Right hindlimb (tissue), 1 donor: ENCODE data around the gene UGT1A8.

Source experiments
- DNase-seq: peaks from one replicate; pipeline ENCODE4 v3.0.0-alpha.2; 2018

The UGT1A8 gene

GRCh38 chr2:233772153-233772552, 154.7 kb downstream of the UGT1A8 start:
- no peak for DNase-seq

- DNase-seq: no peak
These were observed 155.2 kb downstream of the UGT1A8 start for GRCh38 chr2:233772583-233772982.

GRCh38 chr2:233773854-233774253, 156.4 kb downstream of the UGT1A8 start:
- DNase-seq: no peak

DNA sequence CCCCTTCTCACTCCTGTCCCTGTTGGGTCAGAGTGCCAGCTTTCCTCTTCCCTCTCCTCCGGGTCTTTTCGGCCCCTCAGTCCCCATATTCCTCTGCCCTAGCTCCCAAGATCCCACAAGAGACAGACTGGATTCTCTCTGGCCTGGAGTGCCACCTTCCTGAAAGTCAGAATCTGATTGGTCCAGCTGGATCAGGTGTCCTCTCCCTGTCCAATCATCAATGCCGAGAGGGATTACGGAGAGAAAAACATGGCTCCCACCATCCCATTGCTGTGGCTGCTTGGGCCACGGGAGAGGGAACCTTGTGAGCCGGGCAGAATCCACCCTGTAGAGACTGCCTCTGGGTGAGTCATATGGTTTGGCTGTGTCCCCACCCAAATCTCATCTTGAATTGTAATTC, 158.0 kb downstream of the UGT1A8 start:
- no peak for DNase-seq

GRCh38 chr2:233778030-233778429, 160.6 kb downstream of the UGT1A8 start, which contains the start of gene MROH2A:
Gene MROH2A (plus strand): TSS chr2:233778330. CDS start chr2:233779359, 1,029 bp downstream.
- DNase-seq: no peak

DNA sequence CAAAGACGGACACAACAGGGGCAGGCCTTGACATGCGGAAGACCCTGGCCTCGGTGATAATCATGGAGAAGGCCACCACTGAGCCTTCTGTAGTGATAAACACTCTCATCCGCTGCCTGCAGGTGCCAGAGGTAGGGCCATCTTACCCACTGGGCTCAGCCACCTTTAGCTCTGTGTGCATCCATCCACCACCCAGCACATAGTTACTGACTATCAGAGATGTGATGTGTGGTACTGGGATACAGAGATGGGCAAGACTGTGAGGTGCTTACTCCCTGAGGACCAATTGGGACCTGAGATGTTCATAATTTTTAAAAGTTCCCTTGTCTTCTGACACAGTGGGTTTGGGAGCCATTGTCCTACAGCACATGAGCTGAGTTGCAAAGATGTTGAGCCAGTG, 162.3 kb downstream of the UGT1A8 start:
- no peak for DNase-seq

GRCh38 chr2:233780771-233781170, 163.3 kb downstream of the UGT1A8 start:
- no peak for DNase-seq

DNA sequence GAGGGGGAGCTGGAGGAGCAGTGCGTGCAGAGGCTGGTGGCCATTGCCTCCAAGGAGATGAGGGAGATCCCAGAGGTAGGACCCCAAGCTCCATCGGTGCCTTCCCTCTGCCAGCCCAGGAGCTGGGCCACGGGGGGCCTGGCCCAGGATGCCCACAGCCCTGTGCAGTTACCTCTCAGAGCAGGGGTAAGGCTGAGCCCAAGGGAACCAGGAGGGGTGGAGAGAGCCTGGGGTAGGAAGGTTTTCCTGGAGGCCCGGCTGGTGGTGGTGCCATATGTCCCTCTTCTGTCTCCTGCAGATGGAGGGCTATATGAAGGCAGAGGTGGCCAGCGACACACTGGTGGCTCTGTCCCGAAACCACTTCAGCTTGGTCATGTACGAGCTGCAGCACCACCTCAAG, 172.1 kb downstream of the UGT1A8 start:
- no peak for DNase-seq

GRCh38 chr2:233791151-233791882, 173.9 kb downstream of the UGT1A8 start:
- no peak for DNase-seq

GRCh38 chr2:233791883-233792329, 174.5 kb downstream of the UGT1A8 start:
- DNase-seq: no peak

DNA sequence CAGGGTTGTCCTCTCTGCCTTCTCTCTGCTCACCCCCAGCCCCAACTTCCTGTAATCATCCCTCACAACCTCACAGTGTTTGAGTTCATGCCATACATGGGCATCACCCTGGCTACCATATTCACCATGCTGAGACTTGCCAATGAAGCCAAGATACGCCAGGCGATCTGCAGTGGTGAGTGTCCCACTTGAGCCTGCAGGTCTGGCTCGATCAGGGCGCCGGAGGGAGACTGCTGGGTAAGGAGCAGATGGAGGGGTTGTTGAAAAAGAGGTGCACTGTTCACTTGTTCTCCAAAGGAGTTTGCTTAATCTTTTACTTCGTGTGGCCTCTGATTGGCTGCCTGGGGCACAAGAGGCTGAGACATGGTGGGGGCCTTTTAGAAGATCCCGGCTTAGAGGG, 175.3 kb downstream of the UGT1A8 start:
- no peak for DNase-seq

GRCh38 chr2:233793465-233794127, 176.2 kb downstream of the UGT1A8 start:
- DNase-seq: no peak

DNA sequence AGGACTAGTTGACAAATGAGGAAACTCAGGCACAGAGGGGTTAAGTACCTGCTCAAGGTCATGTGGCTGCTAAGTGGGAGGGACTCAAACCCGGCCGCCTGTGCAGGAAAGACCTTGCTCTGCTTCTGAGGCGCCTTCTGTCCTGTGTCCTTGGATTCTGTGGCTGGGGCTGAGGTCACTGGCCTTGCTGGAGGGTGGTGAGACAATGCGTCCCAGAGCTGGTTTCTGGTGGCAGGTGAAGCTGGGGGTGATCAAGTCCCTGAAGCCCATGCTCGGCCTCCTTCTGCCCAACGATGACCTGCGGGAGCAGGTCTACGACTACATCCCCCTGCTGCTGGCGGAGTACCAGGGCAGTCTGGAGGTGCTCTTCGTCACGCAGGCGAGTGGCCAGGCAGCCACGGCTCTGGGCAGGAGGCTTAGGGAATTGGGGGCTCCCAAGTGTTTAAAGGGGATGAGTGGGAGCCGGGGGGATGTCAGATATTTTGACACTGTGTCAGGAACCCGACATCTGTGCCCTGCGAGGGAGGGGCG, 176.8 kb downstream of the UGT1A8 start:
- DNase-seq: no peak

GRCh38 chr2:233795735-233796171, 178.3 kb downstream of the UGT1A8 start:
- DNase-seq: no peak

- DNase-seq: no peak
These were observed 178.8 kb downstream of the UGT1A8 start for GRCh38 chr2:233796254-233796653.

- no peak for DNase-seq
These were observed 181.1 kb downstream of the UGT1A8 start for GRCh38 chr2:233798335-233799086.

DNA sequence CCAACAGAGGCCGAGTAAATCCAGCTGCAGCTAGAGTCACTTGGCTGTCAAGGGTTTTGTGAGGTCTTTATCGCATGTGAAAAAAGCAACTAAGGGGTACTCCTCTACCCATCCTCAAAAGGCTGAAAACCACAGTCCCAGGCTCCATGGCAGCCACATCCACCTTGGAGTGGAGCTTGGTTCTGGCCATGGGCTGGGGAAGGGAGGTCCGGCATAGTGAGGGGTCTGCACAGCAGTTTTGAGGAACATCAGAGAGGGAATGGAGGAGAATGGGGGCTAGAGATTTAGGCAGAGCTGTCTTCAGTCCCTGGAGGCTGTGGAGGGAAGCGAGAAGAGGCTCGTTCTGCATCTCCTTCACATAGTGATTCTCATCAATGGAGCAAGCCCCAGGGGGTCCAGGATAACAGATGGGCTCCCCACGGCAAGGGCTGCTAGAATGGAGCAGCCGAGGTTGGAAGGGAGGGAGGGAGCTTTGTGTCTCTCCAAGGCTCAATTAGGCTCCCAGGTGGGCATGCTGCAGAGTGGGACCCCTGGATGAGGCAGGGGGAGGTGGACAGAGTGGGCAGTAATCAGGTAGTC, 181.7 kb downstream of the UGT1A8 start:
- no peak for DNase-seq

GRCh38 chr2:233799716-233800115, 182.3 kb downstream of the UGT1A8 start:
- no peak for DNase-seq

GRCh38 chr2:233800208-233800607, 182.8 kb downstream of the UGT1A8 start:
- no peak for DNase-seq

DNA sequence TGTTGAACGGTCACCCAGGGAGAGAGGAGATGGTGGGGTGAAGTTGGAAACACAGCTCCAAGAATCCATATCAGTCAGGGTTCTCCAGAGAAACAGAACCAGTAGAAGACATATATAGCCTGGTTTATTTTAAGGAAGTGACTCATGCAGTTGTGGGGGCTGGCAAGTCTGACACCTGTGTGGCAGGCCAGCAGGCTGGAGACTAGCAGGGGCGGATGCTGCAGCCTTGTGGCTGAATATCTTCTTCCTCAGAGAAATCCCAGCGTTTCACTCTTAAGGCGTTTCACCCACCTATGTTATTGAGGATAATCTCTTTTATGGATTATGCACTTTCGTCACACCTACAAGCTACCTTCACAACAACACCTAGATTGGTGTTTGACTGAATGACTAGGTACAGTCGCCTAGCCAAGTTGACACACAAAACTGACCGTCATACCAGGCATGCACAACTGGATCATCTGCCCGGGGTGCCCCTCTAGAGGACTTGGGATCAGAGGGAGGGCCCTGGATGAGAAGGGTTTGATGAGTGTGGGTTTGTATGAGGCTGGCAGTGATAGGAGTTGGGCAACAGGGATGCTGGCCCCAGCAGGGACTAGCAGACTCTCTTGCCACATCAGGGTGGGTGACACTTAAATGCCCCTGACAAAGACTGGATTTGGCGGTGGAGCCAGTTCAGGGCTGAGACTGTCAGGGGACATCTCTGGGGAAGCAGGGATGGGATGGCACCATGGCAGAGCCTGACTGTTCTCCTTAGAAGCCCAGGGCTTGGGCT, 184.1 kb downstream of the UGT1A8 start:
- no peak for DNase-seq

- no peak for DNase-seq
These were observed 184.8 kb downstream of the UGT1A8 start for GRCh38 chr2:233802132-233802815.
